ENCODE measurements around the gene NDUFS2.
A peak's percentile ranks its signal among the peaks of the same experiment; 100 is the strongest.

NDUFS2 gene

GRCh38 chr1:161201836-161202712 is at the start of gene NDUFS2:
NDUFS2 (plus strand) TSS chr1:161202367; CDS start chr1:161202386, 19 bp downstream.
- TF ChIP-seq, protein P1, sequence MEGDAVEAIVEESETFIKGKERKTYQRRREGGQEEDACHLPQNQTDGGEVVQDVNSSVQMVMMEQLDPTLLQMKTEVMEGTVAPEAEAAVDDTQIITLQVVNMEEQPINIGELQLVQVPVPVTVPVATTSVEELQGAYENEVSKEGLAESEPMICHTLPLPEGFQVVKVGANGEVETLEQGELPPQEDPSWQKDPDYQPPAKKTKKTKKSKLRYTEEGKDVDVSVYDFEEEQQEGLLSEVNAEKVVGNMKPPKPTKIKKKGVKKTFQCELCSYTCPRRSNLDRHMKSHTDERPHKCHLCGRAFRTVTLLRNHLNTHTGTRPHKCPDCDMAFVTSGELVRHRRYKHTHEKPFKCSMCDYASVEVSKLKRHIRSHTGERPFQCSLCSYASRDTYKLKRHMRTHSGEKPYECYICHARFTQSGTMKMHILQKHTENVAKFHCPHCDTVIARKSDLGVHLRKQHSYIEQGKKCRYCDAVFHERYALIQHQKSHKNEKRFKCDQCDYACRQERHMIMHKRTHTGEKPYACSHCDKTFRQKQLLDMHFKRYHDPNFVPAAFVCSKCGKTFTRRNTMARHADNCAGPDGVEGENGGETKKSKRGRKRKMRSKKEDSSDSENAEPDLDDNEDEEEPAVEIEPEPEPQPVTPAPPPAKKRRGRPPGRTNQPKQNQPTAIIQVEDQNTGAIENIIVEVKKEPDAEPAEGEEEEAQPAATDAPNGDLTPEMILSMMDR (conservative IDR thresholded peaks at IDR 0.05), result no peak; the same call in 1 of the 2 replicates
- peak; percentile 57; the same call in 1 of the 2 replicates for TF ChIP-seq ZFX (IDR thresholded peaks at IDR 0.05)
- H3K27ac ChIP-seq, result peak within 1 kb of the TSS; percentile 88

DNA sequence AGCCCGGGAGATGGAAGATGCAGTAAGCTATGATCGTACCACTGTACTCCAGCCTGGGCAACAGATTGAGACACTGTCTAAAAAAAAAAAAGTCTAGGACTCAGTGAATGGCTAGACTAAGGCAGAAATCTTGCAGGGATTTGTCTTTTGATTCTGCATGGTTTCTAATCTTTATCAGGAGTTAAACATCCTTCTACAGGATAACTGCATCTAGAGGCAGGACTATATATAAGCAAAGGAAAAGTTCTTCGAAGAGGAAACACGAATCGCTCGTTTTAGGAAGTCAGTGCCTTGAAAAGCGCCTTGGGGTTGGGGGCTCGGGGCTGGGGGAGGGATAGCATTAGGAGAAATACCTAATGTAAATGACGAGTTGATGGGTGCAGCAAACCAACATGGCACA is 49.0 kb upstream of the NDUFS2 start:
- TF ChIP-seq, protein P1 (conservative IDR thresholded peaks at IDR 0.05), result no peak
- no peak for TF ChIP-seq ZFX (IDR thresholded peaks at IDR 0.05)
- peak overlapping the region; percentile 98 for H3K27ac ChIP-seq

GRCh38 chr1:161153682-161154337 is 48.4 kb upstream of the NDUFS2 start, which contains the start of gene UFC1:
UFC1 (plus strand) TSS chr1:161153978; CDS start chr1:161153998, 20 bp downstream.
- TF ChIP-seq ZFX (IDR thresholded peaks at IDR 0.05), result no peak
- TF ChIP-seq, protein P1 (conservative IDR thresholded peaks at IDR 0.05), result no peak
- peak within 1 kb of the TSS; percentile 98 for H3K27ac ChIP-seq

- no peak overlapping the region for H3K27ac ChIP-seq
- TF ChIP-seq, protein P1 (conservative IDR thresholded peaks at IDR 0.05), result no peak
- TF ChIP-seq ZFX (IDR thresholded peaks at IDR 0.05), result no peak
These were observed 44.3 kb upstream of the NDUFS2 start for GRCh38 chr1:161157867-161158266.

DNA sequence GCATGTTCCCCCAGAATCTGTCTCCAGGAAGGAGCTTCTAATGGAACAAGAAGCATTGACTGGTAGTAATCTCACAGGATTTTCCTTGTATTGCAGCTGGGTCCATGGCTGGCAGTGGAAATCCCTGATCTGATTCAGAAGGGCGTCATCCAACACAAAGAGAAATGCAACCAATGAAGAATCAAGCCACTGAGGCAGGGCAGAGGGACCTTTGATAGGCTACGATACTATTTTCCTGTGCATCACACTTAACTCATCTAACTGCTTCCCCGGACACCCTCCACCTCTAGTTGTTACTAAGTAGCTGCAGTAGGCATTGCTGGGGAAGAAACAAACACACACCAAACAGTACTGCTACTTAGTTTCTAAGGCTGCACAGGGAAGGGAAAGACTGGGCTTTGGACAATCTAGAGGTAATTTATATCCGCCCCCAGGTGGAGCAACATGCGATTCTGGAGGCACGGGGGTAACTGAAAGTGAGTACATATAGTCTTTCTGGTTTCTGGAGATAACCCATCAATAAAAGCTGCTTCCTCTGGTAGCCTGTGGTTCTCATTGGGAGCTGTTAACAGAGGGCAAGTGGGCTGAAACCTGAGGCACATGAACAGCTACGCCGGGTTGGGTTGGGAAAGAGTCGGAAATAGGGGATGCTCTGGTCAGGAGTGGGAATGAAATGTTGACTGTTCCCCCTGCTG is 43.7 kb upstream of the NDUFS2 start:
- peak overlapping the region; percentile 92 for H3K27ac ChIP-seq

DNA sequence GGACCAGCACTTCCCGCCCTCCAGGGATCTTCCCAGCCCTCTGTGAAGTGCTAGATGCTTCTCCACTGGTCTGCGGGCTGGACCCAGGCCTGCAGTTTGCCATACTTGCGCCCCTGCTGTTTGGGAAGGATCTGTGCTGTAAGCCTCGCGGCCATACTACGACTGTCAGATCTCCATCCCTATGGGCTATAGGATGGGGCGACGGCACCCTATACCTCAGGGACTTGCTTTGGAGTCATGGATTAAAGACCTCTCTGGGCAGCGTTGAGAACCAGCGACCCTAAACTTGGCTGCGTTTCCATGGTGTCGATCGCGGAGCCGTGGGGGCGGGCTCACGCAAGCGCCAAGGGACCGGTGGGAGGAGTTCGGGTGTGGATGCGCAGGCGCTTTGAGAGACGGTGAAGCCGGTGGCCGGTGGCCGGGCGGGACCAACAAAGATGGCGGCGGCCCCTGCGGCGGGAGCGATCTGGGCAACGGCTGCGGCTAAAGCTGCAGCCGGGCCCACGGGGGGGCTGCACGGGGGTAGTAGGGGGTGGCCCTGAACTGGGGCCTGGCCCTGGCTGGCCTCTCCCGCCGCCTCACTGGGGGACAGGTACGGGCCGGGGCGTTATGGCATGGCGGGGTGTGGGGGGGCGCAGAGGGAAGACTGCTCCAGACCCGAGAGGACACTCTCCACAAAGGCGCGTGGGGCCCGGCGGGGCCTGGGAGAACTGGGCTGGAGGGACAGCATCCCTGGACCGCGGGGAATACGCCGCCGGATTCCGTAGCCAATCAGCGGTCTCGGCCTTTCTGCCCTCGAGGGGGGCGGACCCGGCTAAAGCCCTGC is 42.9 kb upstream of the NDUFS2 start, which contains the start of gene USP21:
TSS of gene USP21 (plus strand) at position 414 of the 826 bp plus-strand sequence. CDS start 1,141 bp downstream, outside the sequence.
- H3K27ac ChIP-seq, result peak within 1 kb of the TSS; percentile 92
- TF ChIP-seq, protein P1 (conservative IDR thresholded peaks at IDR 0.05), result no peak; the same call in 1 of the 2 replicates
- no peak for TF ChIP-seq ZFX (IDR thresholded peaks at IDR 0.05)

More for the DNA sequence above, 43.7 kb upstream of the NDUFS2 start:
- TF ChIP-seq, protein P1 (conservative IDR thresholded peaks at IDR 0.05), result no peak
- TF ChIP-seq ZFX (IDR thresholded peaks at IDR 0.05), result no peak
